Stimulated activated CD4-positive, alpha-beta T cell treated with anti-CD3 and anti-CD28 coated beads, Interleukin-4, amount 100 ng/mL, for 24 hours (primary cell): ENCODE measurements around the gene COX19.

ENCODE experiments used
- DNase-seq: peaks from one replicate; pipeline ENCODE4 v3.0.0-alpha.2; 2020

Gene COX19

GRCh38 chr7:922334-923107, 52.8 kb downstream of the COX19 start:
- peak; percentile 36 for DNase-seq

GRCh38 chr7:921581-922333, 53.6 kb downstream of the COX19 start:
- no peak for DNase-seq

- no peak for DNase-seq
Measured at GRCh38 chr7:921071-921461, 54.3 kb downstream of the COX19 start.

- DNase-seq = peak; percentile 48
Measured at GRCh38 chr7:920351-921070, 54.8 kb downstream of the COX19 start.

GRCh38 chr7:919924-920341, 55.4 kb downstream of the COX19 start:
- no peak for DNase-seq

- DNase-seq = no peak
Measured at GRCh38 chr7:919114-919442, 56.3 kb downstream of the COX19 start.

- DNase-seq = no peak
Measured at GRCh38 chr7:918441-919113, 56.8 kb downstream of the COX19 start.

GRCh38 chr7:918118-918425, 57.3 kb downstream of the COX19 start:
- no peak for DNase-seq

- no peak for DNase-seq
Measured at GRCh38 chr7:917255-918117, 57.9 kb downstream of the COX19 start.

GRCh38 chr7:916291-916941, 58.9 kb downstream of the COX19 start:
- no peak for DNase-seq
